MM.1S (cell line): Measurements from ENCODE around the gene TRIM58.

ENCODE experiments used
- EZH2 ChIP-seq: fragments of 300-600 bp; sonication (generic); optimal IDR thresholded peaks from 2 replicates; pipeline ENCODE3; 2017; ENCODE audit warnings: low read depth, mild to moderate bottlenecking, antibody characterized with exemption, low read length, mixed read lengths
- EZH2phosphoT487 ChIP-seq: fragments of 300-600 bp; sonication (generic); IDR thresholded peaks from 2 replicates; pipeline ENCODE4 v1.6.1; 2018; ENCODE audit warnings: antibody characterized with exemption, low read length
- TF ChIP-seq, protein P1 (sequence below): fragments of 300-600 bp; sonication (generic); IDR thresholded peaks from 2 replicates; pipeline ENCODE4 v1.5.1; 2016; ENCODE audit warnings: antibody characterized with exemption, low read length, mixed read lengths

DNA sequence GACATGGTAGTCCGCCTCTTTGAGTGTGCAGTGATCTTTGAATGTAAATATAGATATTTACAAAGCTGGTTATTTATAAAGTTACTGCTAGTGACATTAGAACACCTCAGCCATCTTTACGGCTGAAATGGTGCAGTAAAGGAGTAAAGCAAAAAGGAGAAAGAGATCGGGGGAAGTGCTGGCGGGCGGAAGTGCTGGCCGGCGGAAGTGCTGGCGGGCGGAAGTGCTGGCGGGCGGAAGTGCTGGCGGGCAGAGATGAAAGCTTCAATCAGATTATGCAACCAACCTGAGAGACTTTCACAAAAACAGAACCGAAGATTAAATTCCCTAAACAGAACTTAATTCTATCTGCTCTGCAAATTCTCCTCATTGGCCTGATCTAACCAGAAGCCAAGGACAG, 31.6 kb upstream of the TRIM58 start:
- TF ChIP-seq, protein P1, sequence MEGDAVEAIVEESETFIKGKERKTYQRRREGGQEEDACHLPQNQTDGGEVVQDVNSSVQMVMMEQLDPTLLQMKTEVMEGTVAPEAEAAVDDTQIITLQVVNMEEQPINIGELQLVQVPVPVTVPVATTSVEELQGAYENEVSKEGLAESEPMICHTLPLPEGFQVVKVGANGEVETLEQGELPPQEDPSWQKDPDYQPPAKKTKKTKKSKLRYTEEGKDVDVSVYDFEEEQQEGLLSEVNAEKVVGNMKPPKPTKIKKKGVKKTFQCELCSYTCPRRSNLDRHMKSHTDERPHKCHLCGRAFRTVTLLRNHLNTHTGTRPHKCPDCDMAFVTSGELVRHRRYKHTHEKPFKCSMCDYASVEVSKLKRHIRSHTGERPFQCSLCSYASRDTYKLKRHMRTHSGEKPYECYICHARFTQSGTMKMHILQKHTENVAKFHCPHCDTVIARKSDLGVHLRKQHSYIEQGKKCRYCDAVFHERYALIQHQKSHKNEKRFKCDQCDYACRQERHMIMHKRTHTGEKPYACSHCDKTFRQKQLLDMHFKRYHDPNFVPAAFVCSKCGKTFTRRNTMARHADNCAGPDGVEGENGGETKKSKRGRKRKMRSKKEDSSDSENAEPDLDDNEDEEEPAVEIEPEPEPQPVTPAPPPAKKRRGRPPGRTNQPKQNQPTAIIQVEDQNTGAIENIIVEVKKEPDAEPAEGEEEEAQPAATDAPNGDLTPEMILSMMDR, result no peak
- TF ChIP-seq EZH2 (no peak), EZH2phosphoT487 (no peak)
